ENCODE results near the gene PEPD. TPM values are rescaled to one million over a fixed set of nuclear protein-coding genes. Genes with fewer than 3 reads are reported as not detected.

The PEPD gene
- total RNA-seq, 4 donors from 2014 or later = 79.8 to 122 (median 94.8) TPM

GRCh38 chr19:33458171-33458633 is 63.4 kb downstream of the PEPD start:
- 94 to 95% methylated on average over 8 of the region's 8 CpGs for WGBS, 2 donors
- no peaks in the 10 kb centered on the region for H3K9me3 ChIP-seq
- no peak overlapping the region for H3K4me3 ChIP-seq
- no peak for TF ChIP-seq EP300 (IDR thresholded peaks at IDR 0.05)
- no peak for TF ChIP-seq POLR2A (IDR thresholded peaks at IDR 0.05)
- TF ChIP-seq CTCF (IDR thresholded peaks at IDR 0.05) = no peak
- H3K27ac ChIP-seq = no peak overlapping the region
- H3K27me3 ChIP-seq = no peaks in the 10 kb centered on the region
- no peak for DNase-seq (ENCODE audit: low spot score in 2 of 2)
- no peaks in the 10 kb centered on the region for H3K4me1 ChIP-seq
- peaks cover 0 to 38% (median 0%) of the 10 kb centered on the region in 3 donors for H3K36me3 ChIP-seq

DNA sequence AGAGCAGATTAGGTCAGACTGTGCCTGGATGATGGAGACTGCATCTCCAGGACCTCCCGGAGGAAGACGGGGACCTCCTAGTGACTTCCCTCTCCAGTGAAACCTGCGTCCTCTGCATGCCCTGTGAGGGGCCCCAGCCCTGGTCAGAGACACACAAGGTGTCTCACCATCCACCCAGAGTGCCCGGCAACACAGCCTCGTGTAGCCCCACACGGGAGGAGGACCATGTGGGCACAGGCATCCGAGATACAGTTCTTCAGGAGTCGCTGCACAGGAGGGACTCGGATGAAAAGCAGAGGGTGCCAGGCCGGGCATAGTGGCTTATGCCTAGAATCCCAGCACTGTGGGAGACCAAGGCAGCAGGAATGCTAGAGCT is 64.8 kb downstream of the PEPD start:
- WGBS, 2 donors = 95 to 99% methylated on average over 6 to 7 of the region's 10 CpGs
- DNase-seq (ENCODE audit: low spot score in 2 of 2) = no peak

DNA sequence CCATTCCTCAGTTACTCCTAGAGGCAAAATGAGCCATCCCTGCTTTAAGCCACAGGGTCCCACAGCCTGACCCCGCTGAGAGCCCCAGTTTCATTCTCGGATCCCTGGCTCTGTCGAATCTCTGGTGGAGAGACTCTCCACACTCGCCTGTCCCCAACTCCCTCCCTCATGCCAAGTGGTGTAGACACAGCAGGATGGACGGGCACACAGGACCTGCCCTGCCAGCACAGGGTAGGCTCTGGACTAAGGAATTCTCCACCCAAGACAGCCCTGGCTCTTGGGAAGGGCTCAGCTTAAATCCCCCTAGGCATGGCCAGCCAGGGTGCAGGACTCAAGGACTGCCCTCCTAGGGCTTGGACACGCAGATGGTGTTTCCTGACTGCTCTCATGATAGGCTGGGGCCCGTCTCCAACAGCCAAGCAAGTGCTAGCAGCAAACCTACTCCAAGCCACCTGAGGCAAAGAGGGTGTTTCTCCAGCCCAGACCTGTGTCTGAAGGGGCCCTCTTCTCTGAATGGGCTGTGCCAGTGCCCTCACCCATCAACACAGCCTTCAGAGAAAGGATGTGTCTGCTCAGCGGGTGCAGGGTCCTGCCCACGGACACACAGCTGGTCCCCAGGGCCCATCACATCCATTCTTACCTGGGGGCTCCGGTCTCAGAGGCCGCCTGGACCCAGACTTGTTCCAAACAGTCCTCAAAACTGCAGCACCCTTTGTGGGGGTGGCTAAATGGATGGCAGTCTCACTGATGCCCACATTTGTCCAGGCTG is 65.3 kb downstream of the PEPD start:
- Histone ChIP-seq H3K9me3 (no peaks in the 10 kb centered on the region), H3K4me3 (no peak overlapping the region), H3K27me3 (no peaks in the 10 kb centered on the region), H3K36me3 (peaks cover 0 to 24% (median 0%) of the 10 kb centered on the region in 3 donors), H3K27ac (no peak overlapping the region), H3K4me1 (no peaks in the 10 kb centered on the region)
- no peak for DNase-seq (ENCODE audit: low spot score in 2 of 2)
- TF ChIP-seq CTCF (IDR thresholded peaks at IDR 0.05) (no peak), EP300 (IDR thresholded peaks at IDR 0.05) (no peak)
- WGBS, 2 donors = 88 to 95% methylated on average over 9 of the region's 11 CpGs

More for the DNA sequence above, 64.8 kb downstream of the PEPD start:
- H3K36me3 ChIP-seq = peaks cover 0 to 30% (median 0%) of the 10 kb centered on the region in 3 donors
- no peak overlapping the region for H3K4me3 ChIP-seq
- no peaks in the 10 kb centered on the region for H3K4me1 ChIP-seq
- H3K27me3 ChIP-seq = no peaks in the 10 kb centered on the region
- H3K9me3 ChIP-seq = no peaks in the 10 kb centered on the region
- TF ChIP-seq EP300 (IDR thresholded peaks at IDR 0.05) (no peak), POLR2A (IDR thresholded peaks at IDR 0.05) (no peak), CTCF (IDR thresholded peaks at IDR 0.05) (no peak)
- no peak overlapping the region for H3K27ac ChIP-seq

- TF ChIP-seq CTCF (IDR thresholded peaks at IDR 0.05) = no peak
- TF ChIP-seq POLR2A (IDR thresholded peaks at IDR 0.05) = no peak
- no peak for TF ChIP-seq EP300 (IDR thresholded peaks at IDR 0.05)
- H3K27ac ChIP-seq = no peak overlapping the region
- no peak for DNase-seq (ENCODE audit: low spot score in 2 of 2)
- 84 to 90% methylated on average over 3 of the region's 3 CpGs for WGBS, 2 donors
- H3K36me3 ChIP-seq = peaks cover 0 to 17% (median 0%) of the 10 kb centered on the region in 3 donors
- no peaks in the 10 kb centered on the region for H3K9me3 ChIP-seq
- no peaks in the 10 kb centered on the region for H3K27me3 ChIP-seq
- H3K4me1 ChIP-seq = no peaks in the 10 kb centered on the region
- H3K4me3 ChIP-seq = no peak overlapping the region
Observed at GRCh38 chr19:33453265-33453664, 68.3 kb downstream of the PEPD start.

DNA sequence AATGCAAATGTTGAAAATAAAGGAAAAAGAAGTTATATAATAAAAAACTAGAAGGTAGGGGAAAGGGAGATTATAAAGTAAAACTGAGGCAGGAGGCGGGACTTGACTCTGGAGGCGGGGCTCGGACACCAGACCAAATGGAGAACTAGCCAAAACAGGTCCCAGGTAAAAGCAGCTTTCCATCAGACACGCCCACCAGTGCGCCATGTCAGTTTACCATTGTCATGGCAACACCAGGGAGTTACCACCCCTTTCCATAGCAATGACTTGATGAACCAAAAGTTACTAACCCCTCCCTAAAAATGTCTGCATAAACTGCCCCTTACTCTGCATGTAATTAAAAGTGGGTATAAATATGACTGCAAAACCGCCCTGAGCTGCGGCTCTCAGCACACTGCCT is 70.9 kb downstream of the PEPD start:
- Histone ChIP-seq H3K9me3 (no peaks in the 10 kb centered on the region), H3K27ac (no peak overlapping the region), H3K4me1 (no peaks in the 10 kb centered on the region), H3K36me3 (peaks cover 0 to 30% (median 0%) of the 10 kb centered on the region in 3 donors), H3K4me3 (no peak overlapping the region), H3K27me3 (no peaks in the 10 kb centered on the region)
- DNase-seq (ENCODE audit: low spot score in 2 of 2) = no peak
- 96 to 98% methylated on average over 7 of the region's 7 CpGs for WGBS, 2 donors
- no peak for TF ChIP-seq CTCF (IDR thresholded peaks at IDR 0.05)
- TF ChIP-seq POLR2A (IDR thresholded peaks at IDR 0.05) = no peak
- TF ChIP-seq EP300 (IDR thresholded peaks at IDR 0.05) = no peak

Measured in tibial nerve (tissue), 4 donors.